GM12891 (cell line): ENCODE measurements around the gene HOXB5.
A peak's percentile ranks its signal among the peaks of the same experiment; 100 is the strongest.

Experiments
- DNase-seq: peaks from one replicate; pipeline ENCODE4 v3.0.0; 2011; ENCODE audit warnings: low spot score; ENCODE audit not compliant: insufficient read length
- FAIRE-seq: peaks from 2 replicates; lab custom pipeline; 2011; peaks lifted over from hg19 to GRCh38; lab: Jason Lieb, UNC
- PAX5 ChIP-seq: IDR thresholded peaks from 2 replicates; pipeline ENCODE4 v1.6.1; 2011; ENCODE audit warnings: low read length, moderate library complexity, mild to moderate bottlenecking; ENCODE audit not compliant: insufficient read depth, severe bottlenecking
- POLR2A ChIP-seq: IDR thresholded peaks from 2 replicates; pipeline ENCODE4 v1.6.1; 2011; ENCODE audit warnings: low read depth, low read length, control low read depth
- POLR2AphosphoS5 ChIP-seq: IDR thresholded peaks from 2 replicates; pipeline ENCODE4 v1.6.1; 2011; ENCODE audit warnings: low read depth, low read length, control low read depth
- POU2F2 ChIP-seq: IDR thresholded peaks from 2 replicates; pipeline ENCODE4 v1.6.1; 2011; ENCODE audit warnings: low read depth, mild to moderate bottlenecking, control low read depth, low read length, moderate library complexity
- SPI1 ChIP-seq: IDR thresholded peaks from 2 replicates; pipeline ENCODE4 v1.6.1; 2011; ENCODE audit warnings: low read depth, low read length, control low read depth
- TAF1 ChIP-seq: IDR thresholded peaks from 2 replicates; pipeline ENCODE4 v1.6.1; 2011; ENCODE audit warnings: low read depth, low read length, control low read depth

The HOXB5 gene

DNA sequence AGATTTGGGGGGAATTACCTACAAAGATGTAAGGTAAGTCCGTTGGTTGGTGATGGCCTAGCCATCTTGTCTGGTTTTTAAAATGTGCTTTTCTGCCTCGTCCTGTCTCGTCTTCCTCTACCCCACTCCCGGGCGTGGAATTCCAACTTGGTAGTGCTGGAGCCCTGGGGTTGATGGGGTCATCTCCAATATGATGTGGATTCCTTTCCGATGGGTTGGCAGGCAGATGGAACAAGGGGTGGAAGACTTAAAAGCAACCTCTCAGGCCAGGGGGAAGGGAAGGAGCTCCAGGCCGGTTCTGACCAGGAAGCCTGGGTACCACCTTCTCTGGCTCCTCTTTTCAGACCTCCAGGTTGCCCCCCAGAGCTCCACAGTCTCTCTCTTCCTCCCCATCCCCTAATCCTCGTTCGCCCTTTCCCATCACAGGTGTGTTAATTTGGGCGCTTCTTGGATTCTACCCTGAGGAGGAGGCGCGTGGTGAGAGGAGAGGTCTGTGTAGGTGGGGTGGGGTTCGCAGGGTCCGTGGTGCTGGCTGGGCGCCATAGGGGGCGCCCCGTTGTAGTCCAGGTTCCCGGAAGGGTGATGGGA lies 43.6 kb downstream of the HOXB5 start:
- no peak for FAIRE-seq

DNA sequence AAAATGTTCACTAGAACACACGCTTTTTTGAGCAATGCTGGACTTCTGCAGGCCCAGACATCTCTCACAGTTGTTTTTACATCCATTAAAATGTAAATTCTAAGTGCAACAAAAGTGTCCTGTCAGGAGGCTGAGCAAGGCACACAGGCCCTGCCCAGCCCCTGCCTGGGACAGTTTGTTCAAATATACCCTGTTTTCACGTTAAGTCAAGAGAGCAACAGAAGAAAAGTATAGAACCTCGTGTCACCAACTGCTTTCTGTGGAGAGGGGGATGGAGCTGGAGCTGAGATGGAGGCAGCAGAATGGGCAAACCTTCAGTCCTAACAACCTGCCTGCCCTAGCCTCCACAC lies 44.3 kb downstream of the HOXB5 start:
- DNase-seq (no peak), FAIRE-seq (no peak)
- TF ChIP-seq POLR2A (no peak), POU2F2 (no peak), TAF1 (no peak), POLR2AphosphoS5 (no peak), SPI1 (no peak), PAX5 (no peak)

More for the DNA sequence above, 43.6 kb downstream of the HOXB5 start:
- TF ChIP-seq TAF1, result no peak
- no peak for TF ChIP-seq POU2F2
- no peak for TF ChIP-seq POLR2A
- no peak for TF ChIP-seq POLR2AphosphoS5
- no peak for TF ChIP-seq PAX5
- TF ChIP-seq SPI1, result no peak
- no peak for DNase-seq

DNA sequence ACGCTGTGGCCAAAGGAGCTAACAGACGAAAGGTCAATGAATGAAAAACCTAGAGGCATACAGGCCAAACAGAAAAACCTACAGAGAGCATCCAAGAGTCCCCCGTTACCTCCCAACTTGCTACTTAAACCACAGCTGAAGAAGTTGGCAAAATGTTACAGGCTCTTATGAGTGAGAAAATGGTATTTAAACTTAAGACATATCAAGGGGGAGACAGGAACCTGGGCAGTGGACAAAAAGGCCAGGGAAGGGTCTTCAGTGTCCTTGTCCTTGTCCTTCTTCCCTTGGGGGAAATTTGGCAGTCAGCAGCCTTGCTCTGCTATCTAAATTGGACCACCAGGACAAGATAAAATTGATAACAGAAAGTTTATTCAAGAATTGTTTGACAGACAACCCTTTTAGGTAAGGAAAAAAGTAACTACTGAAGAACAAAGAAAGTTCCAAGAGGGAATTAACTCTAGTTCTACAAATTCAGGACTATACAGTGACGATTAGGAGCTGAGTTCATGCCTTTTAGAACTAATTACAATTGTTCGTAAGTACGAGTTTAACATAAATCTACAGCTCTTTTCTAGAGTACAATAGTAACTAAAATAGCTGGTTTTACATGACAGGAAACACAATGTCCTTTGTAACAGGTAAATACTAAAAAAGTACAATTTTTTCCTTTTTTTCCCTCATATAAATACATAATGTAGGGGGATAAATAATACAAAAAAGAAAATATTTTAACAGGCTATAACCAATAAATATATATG lies 44.9 kb downstream of the HOXB5 start:
- FAIRE-seq (no peak), DNase-seq (no peak)
- TF ChIP-seq PAX5 (no peak), SPI1 (no peak), POU2F2 (no peak), TAF1 (no peak), POLR2A (no peak), POLR2AphosphoS5 (no peak)

DNA sequence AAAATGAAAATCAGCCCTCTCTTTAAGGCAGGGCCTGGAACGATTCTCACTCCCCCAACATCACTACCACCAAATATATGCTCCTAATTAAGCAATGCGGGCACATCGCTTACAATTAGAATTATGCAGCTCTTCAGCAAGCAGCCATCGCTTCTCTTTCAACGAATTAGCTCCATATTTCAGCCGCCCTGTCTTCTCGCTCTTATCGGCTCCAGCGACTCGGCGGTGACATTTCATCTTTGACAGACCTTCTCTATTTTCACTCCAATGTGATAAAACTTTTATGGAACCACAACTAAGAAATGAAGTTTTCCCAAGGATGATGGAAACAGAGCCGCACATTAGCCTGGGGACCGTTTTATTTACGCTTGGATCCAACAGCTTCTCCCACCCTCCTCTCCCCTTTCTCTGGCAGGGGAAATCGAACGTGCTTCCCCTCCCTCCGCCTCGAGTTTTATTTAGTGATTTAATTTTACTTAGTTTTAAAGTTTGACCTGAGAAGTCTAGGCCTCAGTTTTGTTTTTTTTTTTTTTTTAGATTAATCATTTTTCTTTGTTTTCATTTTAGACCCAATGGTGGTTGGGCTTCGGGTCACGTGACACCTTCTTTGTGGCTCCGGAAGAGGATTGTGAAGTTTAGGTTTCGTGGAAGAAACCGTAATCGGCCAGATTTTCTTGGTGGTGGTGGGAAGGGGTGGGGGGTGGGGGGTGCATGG lies 45.6 kb downstream of the HOXB5 start:
- FAIRE-seq (no peak), DNase-seq (no peak)
- TF ChIP-seq POLR2AphosphoS5, result no peak
- TF ChIP-seq POLR2A, result no peak
- TF ChIP-seq POU2F2, result no peak
- TF ChIP-seq PAX5, result no peak
- TF ChIP-seq SPI1, result no peak
- no peak for TF ChIP-seq TAF1

DNA sequence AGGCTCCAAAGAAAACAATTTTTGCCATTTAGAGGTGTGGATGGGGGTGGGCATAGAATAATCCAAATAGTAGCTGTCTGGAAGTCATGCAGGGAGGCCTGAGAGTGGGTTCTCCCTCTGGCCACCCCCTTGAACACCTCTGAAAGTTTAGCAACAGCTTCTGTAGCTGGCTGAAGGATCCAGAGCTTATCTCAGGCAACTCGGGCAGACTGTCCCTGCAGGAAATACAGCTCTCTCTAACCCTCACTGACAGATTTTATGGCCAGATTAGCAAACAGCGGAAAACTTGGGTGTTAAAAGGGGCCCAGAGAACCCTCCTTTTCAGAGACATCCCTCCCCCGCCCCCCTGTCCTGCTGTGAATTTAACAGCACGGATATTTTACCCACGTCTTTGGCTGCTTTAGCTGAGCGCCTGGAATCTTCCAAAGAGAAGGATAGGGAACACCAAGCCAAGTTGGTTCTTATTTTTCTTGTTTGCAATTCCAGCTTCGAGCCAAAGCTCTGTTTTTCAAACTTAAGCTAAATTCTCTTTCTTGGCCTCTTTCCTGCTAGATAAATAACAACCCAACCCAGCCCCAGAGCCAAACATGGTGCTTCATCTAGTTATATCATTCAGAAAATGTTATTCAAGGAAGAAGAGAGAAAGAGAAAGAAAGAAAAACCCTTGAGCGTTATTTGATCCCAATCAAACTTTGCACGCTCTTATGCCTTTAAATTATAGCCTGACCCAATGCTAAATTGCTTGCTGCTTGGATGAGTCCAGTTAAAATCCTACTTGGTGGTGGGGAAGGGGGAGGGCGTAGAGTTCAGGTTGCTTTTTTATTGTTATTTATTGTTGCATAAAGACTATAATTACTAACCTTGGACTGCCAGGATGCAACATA lies 46.4 kb downstream of the HOXB5 start:
- DNase-seq, result no peak
- no peak for TF ChIP-seq PAX5
- no peak for FAIRE-seq

DNA sequence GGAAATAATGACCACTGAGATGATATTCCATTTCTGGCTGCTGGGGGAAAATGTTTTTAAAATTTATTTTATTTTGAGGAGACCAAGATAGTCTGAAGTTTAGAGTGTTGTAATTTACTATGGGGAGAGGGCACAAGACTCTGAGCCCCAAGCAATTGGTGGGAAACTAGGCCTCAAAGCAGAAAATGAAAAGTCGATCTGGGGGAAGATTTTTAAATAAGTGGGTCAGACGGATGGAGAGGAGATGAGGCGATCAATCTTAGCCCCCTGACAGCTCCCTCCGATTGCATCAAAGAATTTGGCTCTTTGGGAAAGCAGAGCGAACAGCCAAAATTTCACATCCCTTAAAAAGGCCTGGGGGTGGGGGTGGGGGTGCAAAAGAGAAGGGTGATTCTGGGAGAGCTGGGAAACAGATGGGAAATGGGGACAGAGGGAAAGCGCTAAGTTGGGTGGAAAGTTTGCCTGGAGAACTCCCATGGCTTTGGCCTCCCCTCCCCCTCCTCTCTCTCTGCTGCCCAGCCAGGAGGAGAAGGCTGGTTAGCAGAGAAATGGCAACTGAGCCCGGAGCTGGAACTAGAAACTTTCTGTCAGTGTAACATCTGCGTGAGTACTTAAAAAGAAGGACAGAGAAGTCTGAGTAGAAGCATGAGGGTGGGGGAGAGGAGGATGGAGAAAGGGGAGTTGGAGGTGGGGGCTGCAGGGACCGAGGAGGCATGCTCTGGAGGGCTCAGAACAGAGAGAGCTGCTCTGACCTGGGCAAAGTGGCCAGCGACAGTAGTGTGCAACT lies 47.2 kb downstream of the HOXB5 start:
- DNase-seq, result no peak
- TF ChIP-seq POU2F2, result no peak
- no peak for TF ChIP-seq TAF1
- no peak for TF ChIP-seq PAX5
- TF ChIP-seq SPI1, result no peak
- no peak for FAIRE-seq

DNA sequence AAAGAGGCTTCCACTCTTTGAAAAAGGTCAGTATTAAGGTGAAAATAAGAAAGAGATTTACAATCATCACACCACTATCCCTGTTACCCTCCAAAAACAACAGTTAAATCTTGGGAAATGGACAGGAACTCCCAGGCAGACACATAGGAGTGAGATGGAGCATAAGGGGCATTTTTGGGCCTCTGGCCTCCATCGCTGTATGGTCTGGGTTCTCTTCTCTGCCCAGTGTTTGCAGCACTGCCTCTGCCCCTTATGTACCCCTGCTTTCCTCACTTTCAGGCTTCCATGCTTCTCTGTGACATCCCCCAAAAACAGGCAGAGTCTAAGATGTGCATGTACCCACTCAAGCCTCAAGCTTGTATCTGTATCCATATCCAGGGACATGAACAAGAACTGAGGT lies 48.0 kb downstream of the HOXB5 start:
- FAIRE-seq, result peak; percentile 41
- TF ChIP-seq POLR2A (no peak), TAF1 (no peak), POU2F2 (no peak), PAX5 (no peak), POLR2AphosphoS5 (no peak)

DNA sequence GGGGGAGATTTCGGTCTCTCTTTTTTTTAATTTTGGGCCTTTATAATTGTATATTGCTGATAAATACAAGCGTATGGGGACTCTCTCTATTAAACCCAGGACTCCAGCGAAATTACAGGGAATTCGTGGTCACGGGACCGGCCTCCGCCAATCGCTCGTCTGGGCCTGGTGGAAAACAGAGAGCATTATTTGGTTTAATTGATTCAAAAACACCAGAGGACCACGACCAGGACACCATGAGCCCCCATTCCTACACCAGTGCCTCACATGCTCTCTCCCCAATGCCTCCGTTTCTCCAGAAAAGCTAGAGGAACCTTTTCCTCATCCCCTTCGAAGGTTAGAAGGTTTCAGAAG lies 48.6 kb downstream of the HOXB5 start, which contains the start of gene HOXB2:
Gene HOXB2, minus strand, starts transcription at position 88 of the 354 bp plus-strand sequence. CDS start 198 bp downstream, outside the sequence.
- DNase-seq (no peak), FAIRE-seq (no peak)
- no peak for TF ChIP-seq POU2F2
- no peak for TF ChIP-seq POLR2A

More for the DNA sequence above, 48.0 kb downstream of the HOXB5 start:
- DNase-seq, result no peak

DNA sequence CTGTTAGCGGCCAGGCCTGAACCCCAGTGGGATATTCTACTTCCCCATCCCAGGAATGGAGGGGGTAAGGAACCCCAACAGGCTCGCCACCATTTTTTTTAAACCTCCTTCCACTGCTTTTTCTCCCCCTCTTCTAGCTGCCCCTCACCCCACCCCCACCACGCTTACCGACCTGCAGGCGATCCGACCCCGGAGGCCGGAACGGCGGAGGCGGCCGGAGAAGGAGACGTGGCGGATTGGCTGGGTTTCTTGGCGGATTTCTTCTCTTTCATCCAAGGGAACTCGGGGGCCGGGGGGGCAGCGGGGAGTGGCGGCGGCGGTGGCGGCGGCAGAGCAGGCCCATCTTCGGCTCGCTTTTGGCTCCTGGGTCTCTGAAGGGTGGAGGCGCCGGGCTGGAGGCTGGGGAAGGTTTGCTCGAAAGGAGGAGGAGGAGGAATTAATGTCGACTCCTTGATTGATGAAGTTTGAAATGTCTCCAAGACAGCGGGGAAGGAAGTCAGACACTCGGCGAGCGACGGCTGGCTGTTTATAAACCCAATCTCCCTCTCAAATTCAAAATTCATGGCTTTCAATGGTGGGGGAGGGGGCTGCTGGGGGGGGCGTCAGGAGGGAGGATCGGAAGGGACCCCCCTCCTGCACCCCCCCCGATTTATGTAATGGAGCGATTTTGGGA lies 49.1 kb downstream of the HOXB5 start:
- TF ChIP-seq PAX5, result no peak
- no peak for TF ChIP-seq SPI1
- TF ChIP-seq TAF1, result no peak
- no peak for TF ChIP-seq POLR2A
- FAIRE-seq (no peak), DNase-seq (no peak)
